SU-DHL-6 (cell line): ENCODE data around the gene CBLB.

Source experiments
- CTCF ChIP-seq: fragments of 200-600 bp; sonication (generic); IDR thresholded peaks from one replicate; pipeline ENCODE4 v1.5.1; 2017; ENCODE audit warnings: antibody characterized with exemption, mild to moderate bottlenecking, low read length, moderate library complexity; ENCODE audit not compliant: insufficient read depth, poor library complexity, severe bottlenecking
- EZH2phosphoT487 ChIP-seq: fragments of 200-600 bp; sonication (generic), shearing (Covaris generic); conservative IDR thresholded peaks from 2 replicates; pipeline ENCODE4 v1.6.1; 2018; ENCODE audit warnings: mild to moderate bottlenecking, antibody characterized with exemption, low read length, moderate library complexity, mixed read lengths

GRCh38 chr3:105719791-105720190 is 149.0 kb downstream of the CBLB start:
- TF ChIP-seq CTCF (no peak), EZH2phosphoT487 (no peak)
